ENCODE data around the gene LRRC8E.
"Not testable (repeated sequence)": the region's sequence is repeated elsewhere in the genome, so short reads cannot be mapped to it uniquely, and the experiment has no call there.

LRRC8E gene

GRCh38 chr19:7920519-7921301 is 32.4 kb downstream of the LRRC8E start:
- peak; percentile 99 for DNase-seq (ENCODE audit: low read depth)

GRCh38 chr19:7921302-7921966 is 33.1 kb downstream of the LRRC8E start:
- no peak for DNase-seq (ENCODE audit: low read depth)

- no peak for DNase-seq (ENCODE audit: low read depth)
These were observed 33.9 kb downstream of the LRRC8E start for GRCh38 chr19:7921967-7922835.

- DNase-seq (ENCODE audit: low read depth) = no peak
These were observed 34.5 kb downstream of the LRRC8E start for GRCh38 chr19:7922836-7923195.

- no peak for DNase-seq (ENCODE audit: low read depth)
These were observed 35.2 kb downstream of the LRRC8E start for GRCh38 chr19:7923295-7924191.

- no peak for DNase-seq (ENCODE audit: low read depth)
These were observed 35.9 kb downstream of the LRRC8E start for GRCh38 chr19:7924241-7924640.

- DNase-seq (ENCODE audit: low read depth) = no peak
These were observed 36.4 kb downstream of the LRRC8E start for GRCh38 chr19:7924651-7925170.

GRCh38 chr19:7925171-7925851 is 37.0 kb downstream of the LRRC8E start:
- peak; percentile 58 for DNase-seq (ENCODE audit: low read depth)

- peak; percentile 73 for DNase-seq (ENCODE audit: low read depth)
These were observed 37.9 kb downstream of the LRRC8E start, which contains the start of gene CTXN1 for GRCh38 chr19:7926021-7926726. Gene CTXN1, minus strand, starts transcription at chr19:7926135. Its CDS starts 597 bp downstream, at chr19:7925538.

- no peak for DNase-seq (ENCODE audit: low read depth)
These were observed 38.7 kb downstream of the LRRC8E start for GRCh38 chr19:7926727-7927604.

GRCh38 chr19:7927605-7928333 is 39.5 kb downstream of the LRRC8E start:
- no peak for DNase-seq (ENCODE audit: low read depth)

- DNase-seq (ENCODE audit: low read depth) = no peak
These were observed 40.0 kb downstream of the LRRC8E start for GRCh38 chr19:7928334-7928706.

GRCh38 chr19:7928741-7929701 is 40.7 kb downstream of the LRRC8E start:
- DNase-seq (ENCODE audit: low read depth) = peak; percentile 46

- not testable (repeated sequence) for DNase-seq (ENCODE audit: low read depth)
These were observed 41.7 kb downstream of the LRRC8E start for GRCh38 chr19:7930030-7930429.

GRCh38 chr19:7930765-7931164 is 42.5 kb downstream of the LRRC8E start:
- no peak for DNase-seq (ENCODE audit: low read depth)

GRCh38 chr19:7931221-7932061 is 43.1 kb downstream of the LRRC8E start:
- no peak for DNase-seq (ENCODE audit: low read depth)

Measured in activated T-helper 1 cell treated with Interleukin-2 at 50 U/mL for 16 hours (primary cell).